Measurements from ENCODE around the gene CNTN1. TPM values are rescaled to one million over a fixed set of nuclear protein-coding genes. Genes with fewer than 3 reads are reported as not detected.
"Not testable (repeated sequence)": the region's sequence is repeated elsewhere in the genome, so short reads cannot be mapped to it uniquely, and the experiment has no call there.

CNTN1 gene
- total RNA-seq, 1 donor, result 0.54 TPM

GRCh38 chr12:41018010-41018409 lies 325.8 kb downstream of the CNTN1 start:
- no peak for DNase-seq (ENCODE audit: low read depth in 2 of 3, low spot score in 2 of 3)

GRCh38 chr12:41019461-41019860 lies 327.2 kb downstream of the CNTN1 start:
- DNase-seq (ENCODE audit: low read depth in 2 of 3, low spot score in 2 of 3), result no peak

GRCh38 chr12:41023836-41024235 lies 331.6 kb downstream of the CNTN1 start:
- no peak for DNase-seq (ENCODE audit: low read depth in 2 of 3, low spot score in 2 of 3)

GRCh38 chr12:41026151-41026550 lies 333.9 kb downstream of the CNTN1 start:
- DNase-seq (ENCODE audit: low read depth in 2 of 3, low spot score in 2 of 3), result no peak

GRCh38 chr12:41032386-41032785 lies 340.1 kb downstream of the CNTN1 start:
- no peak for DNase-seq (ENCODE audit: low read depth in 2 of 3, low spot score in 2 of 3)

GRCh38 chr12:41034686-41035085 lies 342.4 kb downstream of the CNTN1 start:
- DNase-seq (ENCODE audit: low read depth in 2 of 3, low spot score in 2 of 3), result no peak

GRCh38 chr12:41039461-41039860 lies 347.2 kb downstream of the CNTN1 start:
- no peak for DNase-seq (ENCODE audit: low read depth in 2 of 3, low spot score in 2 of 3)

GRCh38 chr12:41045509-41045908 lies 353.3 kb downstream of the CNTN1 start:
- DNase-seq (ENCODE audit: low read depth in 2 of 3, low spot score in 2 of 3), result no peak

- no peak for DNase-seq (ENCODE audit: low read depth in 2 of 3, low spot score in 2 of 3)
These were observed 356.8 kb downstream of the CNTN1 start for GRCh38 chr12:41049033-41049432.

- no peak for DNase-seq (ENCODE audit: low read depth in 2 of 3, low spot score in 2 of 3)
These were observed 359.7 kb downstream of the CNTN1 start for GRCh38 chr12:41051954-41052353.

- DNase-seq (ENCODE audit: low read depth in 2 of 3, low spot score in 2 of 3), result no peak
These were observed 360.2 kb downstream of the CNTN1 start for GRCh38 chr12:41052441-41052840.

GRCh38 chr12:41053046-41053445 lies 360.8 kb downstream of the CNTN1 start:
- DNase-seq (ENCODE audit: low read depth in 2 of 3, low spot score in 2 of 3), result no peak

GRCh38 chr12:41055875-41056577 lies 363.8 kb downstream of the CNTN1 start:
- no peak for DNase-seq (ENCODE audit: low read depth in 2 of 3, low spot score in 2 of 3)

GRCh38 chr12:41058266-41058665 lies 366.0 kb downstream of the CNTN1 start:
- no peak for DNase-seq (ENCODE audit: low read depth in 2 of 3, low spot score in 2 of 3)

- DNase-seq (ENCODE audit: low read depth in 2 of 3, low spot score in 2 of 3), result no peak
These were observed 369.0 kb downstream of the CNTN1 start for GRCh38 chr12:41061192-41061591.

- no peak for DNase-seq (ENCODE audit: low read depth in 2 of 3, low spot score in 2 of 3)
These were observed 372.2 kb downstream of the CNTN1 start for GRCh38 chr12:41064411-41064810.

GRCh38 chr12:41067941-41068645 lies 375.9 kb downstream of the CNTN1 start:
- DNase-seq (ENCODE audit: low read depth in 2 of 3, low spot score in 2 of 3), result no peak

- no peak for DNase-seq (ENCODE audit: low read depth in 2 of 3, low spot score in 2 of 3)
These were observed 381.6 kb downstream of the CNTN1 start for GRCh38 chr12:41073633-41074472.

GRCh38 chr12:41074473-41074769 lies 382.2 kb downstream of the CNTN1 start:
- no peak for DNase-seq (ENCODE audit: low read depth in 2 of 3, low spot score in 2 of 3)

- DNase-seq (ENCODE audit: low read depth in 2 of 3, low spot score in 2 of 3), result no peak
These were observed 383.9 kb downstream of the CNTN1 start for GRCh38 chr12:41076114-41076513.

- not testable (repeated sequence) for DNase-seq (ENCODE audit: low read depth in 2 of 3, low spot score in 2 of 3)
These were observed 389.0 kb downstream of the CNTN1 start for GRCh38 chr12:41081241-41081640.

GRCh38 chr12:41089438-41089837 lies 397.2 kb downstream of the CNTN1 start:
- no peak for DNase-seq (ENCODE audit: low read depth in 2 of 3, low spot score in 2 of 3)

Measured in hematopoietic multipotent progenitor cell (in vitro differentiated cells).